Measurements from ENCODE around the gene SLC9C1. TPM values are rescaled to one million over a fixed set of nuclear protein-coding genes. Genes with fewer than 3 reads are reported as not detected.

SLC9C1 gene
- total RNA-seq, 1 donor from 2014 or later: 1.0 TPM

DNA sequence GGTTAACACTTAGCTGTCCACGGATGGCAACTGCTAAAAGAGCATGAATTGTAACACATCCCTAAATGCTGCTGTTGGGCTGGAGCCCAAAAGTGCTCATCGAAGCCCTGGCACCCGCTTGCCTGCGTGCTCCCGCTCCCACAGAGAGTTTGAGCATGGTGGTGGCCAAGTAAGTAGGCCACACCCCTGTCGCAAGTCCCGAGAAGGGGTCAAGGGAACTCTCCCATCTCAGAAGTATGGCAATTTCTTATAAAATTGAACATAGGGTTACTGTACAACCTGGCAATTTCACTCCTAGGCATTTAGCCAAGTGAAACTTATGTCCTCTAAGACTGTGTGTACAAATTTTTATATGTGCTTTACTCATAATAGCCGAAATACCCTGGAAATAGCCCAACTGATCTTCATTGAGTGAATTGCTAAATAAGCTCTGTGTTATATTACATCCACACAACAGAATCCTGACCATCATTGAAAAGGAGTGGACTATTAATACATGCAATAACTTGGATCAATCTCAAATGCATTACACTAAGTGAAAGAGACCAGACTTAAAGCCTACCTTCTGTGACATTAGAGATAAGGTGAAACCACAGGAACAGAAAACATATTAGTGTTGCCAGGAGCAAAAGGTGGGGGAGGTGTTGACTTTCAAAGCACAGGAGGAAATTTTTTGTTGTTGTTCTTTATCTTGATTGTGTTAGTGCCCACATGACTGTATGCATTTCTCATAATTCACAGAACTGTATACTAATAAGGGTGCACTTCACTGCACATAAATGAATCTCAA, 159.5 kb downstream of the SLC9C1 start:
- Histone ChIP-seq H3K4me1 (ENCODE audit: control insufficient read depth in 3 of 3, insufficient read depth in 3 of 3, low read length in 3 of 3) (peaks cover 0 to 5% (median 0%) of the 10 kb centered on the region in 3 donors), H3K36me3 (ENCODE audit: control insufficient read depth in 3 of 3, insufficient read depth in 3 of 3, low read length in 3 of 3) (no peaks in the 10 kb centered on the region), H3K9me3 (ENCODE audit: control insufficient read depth in 3 of 3, low read length in 3 of 3) (no peaks in the 10 kb centered on the region), H3K4me3 (ENCODE audit: low read length in 3 of 3) (no peak overlapping the region), H3K27me3 (ENCODE audit: control insufficient read depth in 3 of 3, insufficient read depth in 3 of 3, low read length in 3 of 3) (no peaks in the 10 kb centered on the region), H3K27ac (ENCODE audit: low read depth, low read length) (no peak overlapping the region), H3K9ac (ENCODE audit: low read depth in 1 of 3, low read length in 3 of 3) (no peak overlapping the region)

DNA sequence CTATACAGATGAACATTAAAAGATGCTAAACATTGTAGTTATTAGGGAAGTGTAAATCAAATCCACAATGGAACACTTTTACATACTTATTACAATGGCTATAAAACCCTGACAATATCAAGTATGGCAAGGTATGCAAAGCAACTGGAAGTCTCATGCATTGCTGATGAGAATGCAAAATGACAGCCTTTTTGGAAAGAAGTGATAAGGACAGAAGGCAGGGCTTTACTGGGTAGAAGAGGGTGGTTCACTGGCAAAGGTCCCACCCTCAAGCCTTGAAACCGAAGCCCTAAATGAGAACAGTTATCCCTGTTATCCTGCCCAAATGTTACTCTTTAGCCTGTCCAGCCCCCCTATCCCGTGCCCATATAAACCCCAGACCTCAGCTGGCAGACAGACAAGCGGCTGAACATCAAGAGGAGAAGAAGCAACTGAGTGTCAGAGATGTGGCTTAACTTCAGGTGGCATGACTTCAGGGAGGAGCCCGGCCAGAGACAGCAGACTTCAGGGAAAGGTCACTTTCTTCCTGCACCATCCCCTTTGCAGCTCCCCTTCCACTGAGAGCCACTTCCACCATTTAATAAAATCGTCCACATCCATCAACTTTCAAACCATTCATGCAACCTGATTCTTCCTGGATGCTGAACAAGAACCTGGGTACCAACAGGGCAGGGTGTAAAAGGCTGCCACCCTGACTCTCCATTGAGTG, 160.2 kb downstream of the SLC9C1 start:
- peaks cover 0 to 5% (median 0%) of the 10 kb centered on the region in 3 donors for H3K4me1 ChIP-seq (ENCODE audit: control insufficient read depth in 3 of 3, insufficient read depth in 3 of 3, low read length in 3 of 3)
- H3K27me3 ChIP-seq (ENCODE audit: control insufficient read depth in 3 of 3, insufficient read depth in 3 of 3, low read length in 3 of 3): no peaks in the 10 kb centered on the region
- no peaks in the 10 kb centered on the region for H3K36me3 ChIP-seq (ENCODE audit: control insufficient read depth in 3 of 3, insufficient read depth in 3 of 3, low read length in 3 of 3)
- no peak overlapping the region for H3K9ac ChIP-seq (ENCODE audit: low read depth in 1 of 3, low read length in 3 of 3)
- no peak overlapping the region for H3K27ac ChIP-seq (ENCODE audit: low read depth, low read length)
- no peak overlapping the region for H3K4me3 ChIP-seq (ENCODE audit: low read length in 3 of 3)
- H3K9me3 ChIP-seq (ENCODE audit: control insufficient read depth in 3 of 3, low read length in 3 of 3): no peaks in the 10 kb centered on the region

GRCh38 chr3:112132975-112133448, 161.0 kb downstream of the SLC9C1 start, which contains the start of gene GCSAM:
TSS of gene GCSAM (minus strand) at chr3:112133248. CDS start at chr3:112133120, 128 bp downstream.
- H3K36me3 ChIP-seq (ENCODE audit: control insufficient read depth in 3 of 3, insufficient read depth in 3 of 3, low read length in 3 of 3): no peaks in the 10 kb centered on the region
- peaks cover 0 to 5% (median 0%) of the 10 kb centered on the region in 3 donors for H3K4me1 ChIP-seq (ENCODE audit: control insufficient read depth in 3 of 3, insufficient read depth in 3 of 3, low read length in 3 of 3)
- no peaks in the 10 kb centered on the region for H3K27me3 ChIP-seq (ENCODE audit: control insufficient read depth in 3 of 3, insufficient read depth in 3 of 3, low read length in 3 of 3)
- H3K9me3 ChIP-seq (ENCODE audit: control insufficient read depth in 3 of 3, low read length in 3 of 3): no peaks in the 10 kb centered on the region
- no peak within 1 kb of the TSS for H3K4me3 ChIP-seq (ENCODE audit: low read length in 3 of 3)
- no peak within 1 kb of the TSS for H3K27ac ChIP-seq (ENCODE audit: low read depth, low read length)
- no peak within 1 kb of the TSS for H3K9ac ChIP-seq (ENCODE audit: low read depth in 1 of 3, low read length in 3 of 3)

DNA sequence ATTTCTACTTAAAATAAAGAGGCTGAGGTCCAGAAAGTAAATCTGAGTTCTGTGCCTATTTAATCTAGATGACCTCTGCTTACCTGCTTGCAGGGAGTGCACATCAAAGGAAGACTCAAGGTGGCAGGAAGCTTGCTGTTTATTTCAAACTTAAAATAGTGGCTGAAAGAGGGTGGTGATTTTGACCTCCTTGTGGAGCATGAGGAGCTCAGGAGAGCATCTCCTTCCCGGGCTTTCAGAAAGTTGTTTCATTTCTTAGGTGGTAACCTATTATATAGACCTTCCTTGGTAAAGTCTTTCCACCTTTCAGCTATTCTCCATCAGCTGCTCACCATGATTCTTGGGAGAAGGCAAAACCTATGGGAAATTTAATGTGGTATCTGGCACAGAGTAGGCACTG, 161.5 kb downstream of the SLC9C1 start:
- H3K4me1 ChIP-seq (ENCODE audit: control insufficient read depth in 3 of 3, insufficient read depth in 3 of 3, low read length in 3 of 3): peaks cover 0 to 5% (median 0%) of the 10 kb centered on the region in 3 donors

DNA sequence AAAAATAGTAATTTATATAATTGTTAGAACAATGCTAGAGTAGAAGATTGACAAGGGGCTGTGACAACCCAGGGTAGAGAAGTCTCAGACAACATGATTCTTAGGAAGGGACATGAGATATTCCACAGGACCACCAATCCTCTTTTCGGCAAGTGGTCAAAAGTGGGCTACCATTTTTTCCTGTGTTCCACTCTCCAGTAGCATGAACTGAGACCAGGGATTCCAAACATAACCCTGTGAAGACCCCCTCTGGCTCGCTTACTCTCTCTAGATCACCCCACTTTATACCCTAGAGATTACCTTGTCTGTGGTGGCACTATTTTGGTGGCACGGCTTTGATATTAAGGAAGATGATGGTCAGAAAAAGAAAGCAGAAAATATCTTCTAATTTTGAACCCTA, 161.9 kb downstream of the SLC9C1 start:
- Histone ChIP-seq H3K9ac (ENCODE audit: low read depth in 1 of 3, low read length in 3 of 3) (no peak overlapping the region), H3K9me3 (ENCODE audit: control insufficient read depth in 3 of 3, low read length in 3 of 3) (no peaks in the 10 kb centered on the region), H3K36me3 (ENCODE audit: control insufficient read depth in 3 of 3, insufficient read depth in 3 of 3, low read length in 3 of 3) (no peaks in the 10 kb centered on the region), H3K4me3 (ENCODE audit: low read length in 3 of 3) (no peak overlapping the region), H3K27me3 (ENCODE audit: control insufficient read depth in 3 of 3, insufficient read depth in 3 of 3, low read length in 3 of 3) (no peaks in the 10 kb centered on the region), H3K4me1 (ENCODE audit: control insufficient read depth in 3 of 3, insufficient read depth in 3 of 3, low read length in 3 of 3) (peaks cover 0 to 2% (median 0%) of the 10 kb centered on the region in 3 donors), H3K27ac (ENCODE audit: low read depth, low read length) (no peak overlapping the region)

More for the DNA sequence above, 161.5 kb downstream of the SLC9C1 start:
- Histone ChIP-seq H3K4me3 (ENCODE audit: low read length in 3 of 3) (no peak overlapping the region), H3K27ac (ENCODE audit: low read depth, low read length) (no peak overlapping the region), H3K9me3 (ENCODE audit: control insufficient read depth in 3 of 3, low read length in 3 of 3) (no peaks in the 10 kb centered on the region), H3K27me3 (ENCODE audit: control insufficient read depth in 3 of 3, insufficient read depth in 3 of 3, low read length in 3 of 3) (no peaks in the 10 kb centered on the region), H3K36me3 (ENCODE audit: control insufficient read depth in 3 of 3, insufficient read depth in 3 of 3, low read length in 3 of 3) (no peaks in the 10 kb centered on the region), H3K9ac (ENCODE audit: low read depth in 1 of 3, low read length in 3 of 3) (no peak overlapping the region)

- no peak overlapping the region for H3K27ac ChIP-seq (ENCODE audit: low read depth, low read length)
- H3K4me1 ChIP-seq (ENCODE audit: control insufficient read depth in 3 of 3, insufficient read depth in 3 of 3, low read length in 3 of 3): peaks cover 0 to 2% (median 0%) of the 10 kb centered on the region in 3 donors
- no peaks in the 10 kb centered on the region for H3K9me3 ChIP-seq (ENCODE audit: control insufficient read depth in 3 of 3, low read length in 3 of 3)
- no peak overlapping the region for H3K9ac ChIP-seq (ENCODE audit: low read depth in 1 of 3, low read length in 3 of 3)
- no peaks in the 10 kb centered on the region for H3K27me3 ChIP-seq (ENCODE audit: control insufficient read depth in 3 of 3, insufficient read depth in 3 of 3, low read length in 3 of 3)
- H3K36me3 ChIP-seq (ENCODE audit: control insufficient read depth in 3 of 3, insufficient read depth in 3 of 3, low read length in 3 of 3): no peaks in the 10 kb centered on the region
- no peak overlapping the region for H3K4me3 ChIP-seq (ENCODE audit: low read length in 3 of 3)
These were observed 162.9 kb downstream of the SLC9C1 start for GRCh38 chr3:112131111-112131510.

GRCh38 chr3:112130638-112130993, 163.4 kb downstream of the SLC9C1 start:
- no peaks in the 10 kb centered on the region for H3K27me3 ChIP-seq (ENCODE audit: control insufficient read depth in 3 of 3, insufficient read depth in 3 of 3, low read length in 3 of 3)
- H3K4me3 ChIP-seq (ENCODE audit: low read length in 3 of 3): no peak overlapping the region
- H3K9ac ChIP-seq (ENCODE audit: low read depth in 1 of 3, low read length in 3 of 3): no peak overlapping the region
- H3K4me1 ChIP-seq (ENCODE audit: control insufficient read depth in 3 of 3, insufficient read depth in 3 of 3, low read length in 3 of 3): peaks cover 0 to 2% (median 0%) of the 10 kb centered on the region in 3 donors
- no peaks in the 10 kb centered on the region for H3K36me3 ChIP-seq (ENCODE audit: control insufficient read depth in 3 of 3, insufficient read depth in 3 of 3, low read length in 3 of 3)
- H3K27ac ChIP-seq (ENCODE audit: low read depth, low read length): no peak overlapping the region
- no peaks in the 10 kb centered on the region for H3K9me3 ChIP-seq (ENCODE audit: control insufficient read depth in 3 of 3, low read length in 3 of 3)

GRCh38 chr3:112129925-112130637, 163.9 kb downstream of the SLC9C1 start:
- no peaks in the 10 kb centered on the region for H3K9me3 ChIP-seq (ENCODE audit: control insufficient read depth in 3 of 3, low read length in 3 of 3)
- H3K27me3 ChIP-seq (ENCODE audit: control insufficient read depth in 3 of 3, insufficient read depth in 3 of 3, low read length in 3 of 3): no peaks in the 10 kb centered on the region
- no peaks in the 10 kb centered on the region for H3K36me3 ChIP-seq (ENCODE audit: control insufficient read depth in 3 of 3, insufficient read depth in 3 of 3, low read length in 3 of 3)
- H3K27ac ChIP-seq (ENCODE audit: low read depth, low read length): no peak overlapping the region
- H3K9ac ChIP-seq (ENCODE audit: low read depth in 1 of 3, low read length in 3 of 3): no peak overlapping the region
- H3K4me1 ChIP-seq (ENCODE audit: control insufficient read depth in 3 of 3, insufficient read depth in 3 of 3, low read length in 3 of 3): peaks cover 0 to 2% (median 0%) of the 10 kb centered on the region in 3 donors
- no peak overlapping the region for H3K4me3 ChIP-seq (ENCODE audit: low read length in 3 of 3)

DNA sequence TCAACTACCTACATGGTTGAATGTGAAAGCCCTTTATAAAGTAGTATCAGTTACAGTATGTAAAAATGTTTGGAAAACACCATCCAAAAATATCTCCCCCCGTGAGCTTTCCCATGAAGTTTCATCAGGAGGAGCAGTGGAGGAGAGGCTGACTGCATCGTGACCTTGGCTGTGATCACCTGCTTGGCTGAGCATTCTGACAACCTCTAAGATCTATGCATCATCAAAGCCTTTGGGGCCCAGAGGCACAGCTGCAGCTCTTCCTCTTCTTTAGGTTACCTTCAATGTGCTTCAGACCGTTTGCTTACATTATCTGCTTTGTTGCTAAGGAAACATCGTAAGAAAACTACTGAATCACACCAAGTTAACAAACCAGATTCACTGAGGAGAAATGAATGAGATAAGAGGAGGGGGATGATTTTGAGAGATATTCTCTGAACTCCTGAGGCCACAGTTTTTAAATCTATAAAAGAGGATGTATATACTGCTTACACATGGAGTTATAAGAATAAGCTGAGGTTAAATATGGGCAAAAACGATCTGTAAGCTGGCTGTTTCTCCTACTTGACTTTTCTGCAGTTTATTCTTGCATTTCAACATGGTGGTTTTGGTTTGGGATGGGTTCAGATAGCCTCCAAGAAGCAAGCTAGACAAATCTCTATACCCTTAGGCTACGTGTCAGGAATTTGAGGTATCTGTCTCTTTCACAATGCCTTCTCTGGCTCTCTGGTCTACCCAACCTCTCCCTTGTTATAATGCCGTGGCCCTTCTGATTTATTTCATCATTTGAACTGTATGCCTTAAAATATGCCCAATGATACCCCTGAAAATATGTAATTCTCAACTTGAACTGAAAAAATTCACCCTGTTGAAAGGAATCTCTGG, 164.9 kb downstream of the SLC9C1 start:
- no peaks in the 10 kb centered on the region for H3K36me3 ChIP-seq (ENCODE audit: control insufficient read depth in 3 of 3, insufficient read depth in 3 of 3, low read length in 3 of 3)
- H3K4me1 ChIP-seq (ENCODE audit: control insufficient read depth in 3 of 3, insufficient read depth in 3 of 3, low read length in 3 of 3): peaks cover 0 to 2% (median 0%) of the 10 kb centered on the region in 3 donors
- H3K9me3 ChIP-seq (ENCODE audit: control insufficient read depth in 3 of 3, low read length in 3 of 3): no peaks in the 10 kb centered on the region
- no peak overlapping the region for H3K4me3 ChIP-seq (ENCODE audit: low read length in 3 of 3)
- no peak overlapping the region for H3K9ac ChIP-seq (ENCODE audit: low read depth in 1 of 3, low read length in 3 of 3)
- no peaks in the 10 kb centered on the region for H3K27me3 ChIP-seq (ENCODE audit: control insufficient read depth in 3 of 3, insufficient read depth in 3 of 3, low read length in 3 of 3)
- no peak overlapping the region for H3K27ac ChIP-seq (ENCODE audit: low read depth, low read length)

Data from skeletal muscle tissue (tissue), 4 donors.